HG03097 (cell line): ENCODE measurements around the gene PROS1.
"Not testable (repeated sequence)": the region's sequence is repeated elsewhere in the genome, so short reads cannot be mapped to it uniquely, and the experiment has no call there.

Experiments
- ATAC-seq: cut with Tn5 transposase; IDR thresholded peaks from one replicate; pipeline ENCODE4 v1.9.1; 2021; ENCODE audit not compliant: unreplicated experiment, low FRiP score

The PROS1 gene

DNA sequence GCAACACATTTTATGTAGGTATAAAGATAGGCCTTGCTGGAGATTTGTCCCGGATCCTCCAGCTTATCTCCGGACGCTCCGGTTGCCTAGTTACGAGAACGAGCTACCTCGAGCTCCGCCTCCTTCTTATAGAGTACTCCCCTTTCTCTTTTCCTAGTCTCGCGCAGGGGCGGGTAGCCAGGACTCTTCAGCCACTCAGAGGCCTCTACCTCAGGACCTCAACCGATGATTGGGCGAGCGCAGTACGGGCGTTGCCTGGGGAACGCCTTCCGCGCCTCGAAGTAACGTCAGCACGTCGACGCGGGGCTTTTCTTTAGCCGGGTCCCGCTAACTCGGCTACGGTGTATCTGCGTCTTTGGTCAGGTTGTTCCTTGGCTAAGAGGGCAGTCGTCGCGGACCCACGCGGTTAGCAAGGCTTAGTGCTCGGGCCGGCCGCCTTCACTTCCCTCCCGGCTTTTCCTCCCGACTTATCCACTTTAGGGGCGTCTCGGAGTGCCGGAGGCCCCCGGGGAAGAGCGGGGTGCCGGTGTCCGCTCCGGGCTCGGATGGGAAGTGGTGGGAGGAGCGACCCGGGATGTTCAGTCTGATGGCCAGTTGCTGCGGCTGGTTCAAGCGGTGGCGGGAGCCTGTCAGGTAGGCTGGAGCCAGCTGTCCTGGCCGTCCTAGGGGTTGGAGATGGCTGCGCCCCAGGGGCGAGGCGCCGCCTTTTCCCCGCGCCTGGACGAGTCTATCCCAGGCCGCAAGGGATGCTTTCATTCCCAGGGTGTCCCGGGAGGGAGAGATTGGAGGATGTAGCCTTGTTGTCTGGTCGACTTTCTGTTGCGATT lies 6.4 kb upstream of the PROS1 start, which contains the start of gene ARL13B:
TSS of gene ARL13B (plus strand) at position 306 of the 827 bp plus-strand sequence. CDS start at position 575, 269 bp downstream.
- peak; percentile 100 for ATAC-seq

DNA sequence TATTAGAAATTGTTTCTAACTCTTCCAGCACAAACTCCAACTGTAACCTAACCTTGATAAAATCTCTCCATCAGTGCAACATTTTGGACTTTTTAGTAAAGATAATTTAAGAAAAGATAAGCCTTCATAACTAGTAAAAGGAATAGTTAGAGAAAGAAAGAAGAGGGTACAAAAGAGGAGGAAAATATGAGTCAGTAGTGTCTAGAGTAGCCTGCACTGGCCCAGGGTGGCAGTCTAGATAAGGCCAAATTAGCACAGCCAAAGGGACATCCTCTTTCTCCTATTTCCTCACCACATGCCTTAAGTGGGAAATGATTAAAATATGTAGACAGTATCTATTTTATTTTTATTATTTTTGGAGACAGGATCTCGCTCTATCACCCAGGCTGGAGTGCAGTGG lies 3.7 kb downstream of the PROS1 start:
- no peak for ATAC-seq

DNA sequence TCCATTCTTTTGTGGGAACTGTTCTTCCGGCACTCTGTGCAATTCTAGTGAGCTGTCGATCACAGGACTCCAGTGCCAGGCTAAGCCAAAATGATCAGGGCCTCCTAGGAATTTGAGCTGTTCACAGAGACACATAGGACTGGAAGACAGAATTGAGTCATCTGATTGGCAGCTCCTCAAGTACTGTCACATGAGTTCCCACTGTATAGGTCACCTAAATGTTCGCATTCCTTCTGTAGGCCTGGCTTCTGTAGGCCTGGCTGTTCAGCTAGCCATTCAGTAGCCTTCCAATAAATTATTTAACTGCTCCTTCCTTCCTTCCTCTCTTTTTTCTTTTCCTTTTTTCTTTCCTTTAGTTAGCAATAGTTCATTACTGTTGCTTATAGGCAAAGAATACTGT lies 4.3 kb downstream of the PROS1 start:
- no peak for ATAC-seq

DNA sequence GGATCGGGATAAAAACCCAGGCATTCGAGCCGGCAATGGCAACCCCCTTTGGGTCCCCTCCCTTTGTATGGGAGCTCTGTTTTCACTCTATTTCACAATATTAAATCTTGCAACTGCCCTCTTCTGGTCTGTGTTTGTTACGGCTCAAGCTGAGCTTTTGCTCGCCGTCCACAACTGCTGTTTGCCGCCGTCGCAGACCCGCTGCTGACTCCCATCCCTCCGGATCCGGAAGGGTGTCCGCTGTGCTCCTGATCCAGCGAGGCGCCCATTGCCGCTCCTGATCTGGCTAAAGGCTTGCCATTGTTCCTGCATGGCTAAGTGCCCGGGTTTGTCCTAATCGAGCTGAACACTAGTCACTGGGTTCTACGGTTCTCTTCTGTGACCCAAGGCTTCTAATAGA lies 8.6 kb downstream of the PROS1 start:
- not testable (repeated sequence) for ATAC-seq

DNA sequence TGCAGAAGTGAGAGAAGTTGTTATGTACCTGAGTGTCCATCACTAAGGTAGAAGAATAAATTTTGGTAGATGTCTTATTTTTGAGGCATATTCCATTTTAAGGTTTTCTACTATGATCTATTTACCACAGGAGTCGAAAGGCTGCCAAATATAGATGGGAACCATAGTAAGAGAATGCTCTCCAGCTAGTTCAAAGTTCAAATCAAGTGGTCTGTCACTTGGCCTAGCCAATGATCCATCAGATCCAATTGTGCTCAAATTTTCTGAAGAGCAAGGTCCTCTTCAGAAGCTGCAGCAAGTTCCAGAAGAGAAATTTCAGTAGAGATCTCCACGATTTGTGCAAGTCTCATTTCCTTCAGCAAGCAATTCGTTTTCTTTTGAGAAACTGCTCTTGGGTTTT lies 10.9 kb downstream of the PROS1 start:
- no peak for ATAC-seq

DNA sequence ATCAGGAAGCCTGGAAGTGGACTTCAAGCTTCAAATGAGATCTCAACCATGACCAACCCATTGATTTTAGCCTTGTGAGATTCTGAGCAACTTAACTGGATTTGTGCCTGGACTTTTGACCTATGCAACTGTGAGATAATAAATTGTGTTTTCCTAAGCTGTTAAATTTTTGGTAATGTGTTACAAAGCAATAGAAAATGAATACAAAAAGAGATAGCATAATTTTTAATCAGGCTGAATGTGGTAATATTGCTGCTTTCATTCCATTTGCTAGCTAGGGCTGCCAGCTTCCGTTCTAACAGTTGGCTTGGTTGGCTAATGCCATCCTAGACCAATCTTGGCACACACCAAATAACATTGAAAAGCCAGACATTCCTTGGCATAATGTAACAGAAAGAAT lies 12.2 kb downstream of the PROS1 start:
- ATAC-seq = no peak

DNA sequence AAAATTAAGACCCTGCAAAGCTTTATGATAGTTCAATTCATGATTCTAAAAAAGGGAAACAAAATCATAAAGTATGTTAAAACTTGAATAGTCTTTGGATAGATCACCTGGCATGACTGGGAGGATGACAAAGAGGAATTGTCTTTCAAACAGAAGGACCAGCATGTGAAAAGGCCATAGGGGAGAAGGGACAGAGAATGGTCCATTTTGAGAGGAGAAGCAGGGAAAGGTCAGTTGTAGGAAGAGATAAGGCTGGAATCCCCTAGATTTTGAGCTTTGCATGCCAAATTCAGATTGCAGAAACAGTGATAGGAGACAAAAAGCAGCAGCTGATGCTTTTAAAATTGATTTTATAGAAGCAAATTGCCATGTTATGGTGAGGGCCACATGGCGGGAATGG lies 12.7 kb downstream of the PROS1 start:
- no peak for ATAC-seq

DNA sequence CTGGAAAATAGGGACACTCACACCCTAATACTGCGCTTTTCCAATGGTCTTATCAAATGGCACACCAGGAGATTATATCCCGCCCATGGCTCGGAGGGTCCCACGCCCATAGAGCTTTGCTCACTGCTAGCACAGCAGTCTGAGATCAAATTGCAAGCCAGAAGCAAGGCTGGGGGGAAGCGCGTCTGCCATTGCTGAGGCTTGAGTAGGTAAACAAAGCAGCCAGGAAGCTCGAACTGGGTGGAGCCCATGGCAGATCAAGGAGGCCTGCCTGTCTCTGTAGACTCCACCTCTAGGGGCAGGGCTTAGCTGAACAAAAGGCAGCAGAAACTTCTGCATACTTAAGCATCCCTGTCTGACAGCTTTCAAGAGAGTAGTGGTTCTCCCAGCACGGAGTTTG lies 23.7 kb downstream of the PROS1 start:
- ATAC-seq = not testable (repeated sequence)

DNA sequence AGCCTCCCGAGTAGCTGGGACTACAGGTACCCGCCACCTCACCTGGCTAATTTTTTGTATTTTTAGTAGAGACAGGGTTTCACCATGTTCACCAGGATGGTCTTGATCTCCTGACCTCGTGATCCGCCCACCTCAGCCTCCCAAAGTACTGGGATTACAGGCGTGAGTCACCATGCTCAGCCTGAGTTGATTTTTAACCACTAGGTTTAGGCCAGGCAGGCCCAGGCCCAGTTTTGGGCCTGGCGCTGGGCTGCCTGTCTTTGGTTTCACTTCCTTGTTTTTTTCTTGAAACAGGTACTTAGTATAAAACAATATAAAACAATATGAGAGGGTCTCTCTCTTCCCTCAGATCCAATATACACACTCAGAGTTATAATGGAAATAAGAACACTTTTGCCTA lies 36.2 kb downstream of the PROS1 start:
- not testable (repeated sequence) for ATAC-seq

DNA sequence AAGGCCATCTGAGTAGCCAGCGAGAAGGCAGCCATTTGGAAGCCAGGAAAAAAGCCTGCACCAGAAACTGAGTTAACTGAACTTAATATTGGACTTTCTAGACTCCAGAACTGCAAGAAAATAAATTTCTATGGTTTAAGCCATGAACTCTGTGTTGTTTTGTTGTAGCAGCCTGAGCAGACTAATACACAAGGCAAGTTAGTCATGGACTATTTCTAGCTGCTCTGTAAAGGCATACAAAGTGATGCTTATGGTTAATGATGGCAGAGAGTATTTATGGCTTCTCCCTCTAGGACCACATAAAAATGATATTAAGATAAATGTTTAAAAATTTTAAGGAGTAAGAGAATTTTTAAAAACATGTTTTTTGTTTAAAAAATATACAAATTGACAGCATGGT lies 37.1 kb downstream of the PROS1 start:
- ATAC-seq = no peak

DNA sequence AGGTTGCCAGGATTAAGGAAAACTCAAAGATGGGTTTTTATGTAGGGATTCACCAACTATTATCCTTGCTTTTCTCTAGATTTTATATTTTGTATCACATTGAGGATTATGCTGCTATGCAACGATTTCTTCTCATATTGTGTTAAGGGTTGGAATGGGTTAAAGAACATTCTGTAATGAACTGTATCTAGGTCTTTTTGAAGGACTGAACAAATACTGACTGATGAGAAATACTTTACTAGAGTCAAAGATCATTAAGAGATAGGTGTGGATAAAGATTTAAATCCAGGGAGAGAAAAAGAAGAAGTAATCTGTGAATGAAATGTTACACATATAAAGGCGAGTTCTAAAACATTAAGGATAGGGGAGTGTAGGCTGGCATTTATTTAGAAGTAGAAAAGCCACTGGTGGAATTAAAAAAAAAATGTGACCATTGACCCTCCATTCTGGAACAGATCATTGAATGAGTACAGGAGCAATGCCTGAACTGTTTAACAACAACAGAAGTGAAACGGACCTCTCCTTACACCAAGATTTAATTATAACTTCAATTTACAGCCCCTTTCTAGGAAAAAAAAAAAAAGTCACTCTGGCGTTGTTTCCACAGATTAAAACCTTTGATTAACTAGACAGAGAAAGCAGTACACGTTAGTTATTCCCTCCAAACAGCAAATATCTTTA lies 39.2 kb downstream of the PROS1 start:
- ATAC-seq = no peak

DNA sequence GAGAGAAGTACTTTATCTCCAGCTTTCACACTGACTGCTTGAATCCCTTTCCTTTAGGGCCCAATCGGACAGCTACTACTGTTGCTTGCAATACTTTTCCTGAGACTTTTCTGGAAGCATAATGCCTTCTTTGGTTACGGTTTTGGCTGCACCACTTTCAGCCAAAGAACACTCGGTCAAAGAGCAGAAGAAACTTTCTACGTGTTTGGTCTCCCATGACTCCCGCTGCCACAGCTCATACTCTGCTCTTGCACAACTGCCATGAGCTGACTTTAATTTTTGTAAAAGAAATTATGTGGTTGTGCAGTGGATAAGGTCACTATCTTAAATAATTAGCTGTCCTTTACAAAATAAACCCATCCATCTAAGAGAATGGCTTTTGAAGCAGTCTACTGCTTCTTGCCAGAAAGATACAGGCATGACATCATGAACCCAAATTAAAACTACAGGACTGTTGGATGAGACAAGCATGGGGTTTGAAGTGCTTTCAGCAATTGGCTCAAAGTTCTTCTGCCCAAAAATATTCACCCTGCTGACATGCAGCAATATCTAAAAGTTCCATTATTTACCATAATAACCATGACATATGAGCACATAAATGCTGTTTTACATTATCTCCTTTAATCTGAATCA lies 42.0 kb downstream of the PROS1 start:
- no peak for ATAC-seq

DNA sequence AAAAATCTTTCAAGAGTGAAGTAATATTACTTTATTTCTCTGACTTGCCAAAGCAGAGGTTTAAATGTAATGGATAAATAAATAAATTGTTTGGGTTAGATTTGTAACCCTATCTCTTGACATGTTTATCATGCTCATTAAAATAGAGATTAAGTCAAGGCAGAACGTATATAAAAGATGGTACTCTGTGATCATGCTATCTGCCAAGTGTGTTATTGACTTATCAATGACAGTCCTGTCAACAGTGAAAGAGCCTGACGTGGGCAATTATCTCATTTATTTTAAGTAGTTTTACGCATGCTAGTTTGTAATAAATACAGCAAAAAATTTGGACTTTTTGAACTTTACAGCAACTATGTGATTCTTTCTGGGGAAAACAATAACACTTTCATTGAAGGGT lies 43.7 kb downstream of the PROS1 start:
- no peak for ATAC-seq

DNA sequence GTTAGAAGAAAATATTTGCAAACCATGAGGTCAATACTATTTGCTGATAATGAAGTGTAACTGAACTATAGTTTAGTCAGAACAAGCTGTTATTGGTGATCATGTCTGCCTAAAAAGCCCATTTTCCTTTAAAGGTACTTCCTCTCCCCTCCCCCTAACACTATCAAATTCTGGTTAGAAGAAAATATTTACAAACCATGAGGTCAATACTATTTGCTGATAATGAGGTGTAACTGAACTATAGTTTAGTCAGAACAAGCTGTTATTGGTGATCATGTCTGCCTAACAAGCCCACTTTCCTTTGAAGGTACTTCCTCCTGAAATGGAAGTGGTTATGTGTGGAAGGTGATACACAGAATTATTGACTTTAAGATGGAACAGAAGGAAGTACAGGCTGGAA lies 46.9 kb downstream of the PROS1 start:
- no peak for ATAC-seq

DNA sequence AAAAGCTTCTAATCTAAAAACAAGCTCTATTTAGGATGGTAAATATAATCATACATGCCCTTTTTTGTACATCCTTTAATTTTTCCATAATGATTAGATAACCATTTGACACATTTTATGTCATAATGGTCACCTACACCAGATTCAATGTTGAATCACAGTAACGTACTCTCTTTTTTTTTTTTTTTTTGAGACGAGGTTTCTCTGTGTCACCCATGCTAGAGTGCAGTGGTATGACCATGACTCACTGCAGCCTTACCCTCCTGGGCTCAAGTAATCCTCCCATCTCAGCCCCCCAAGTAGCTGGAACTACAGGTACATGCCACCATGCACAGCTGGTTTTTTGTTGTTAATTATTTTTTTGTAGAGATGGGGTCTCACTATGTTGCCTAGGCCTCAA lies 49.2 kb downstream of the PROS1 start:
- no peak for ATAC-seq

DNA sequence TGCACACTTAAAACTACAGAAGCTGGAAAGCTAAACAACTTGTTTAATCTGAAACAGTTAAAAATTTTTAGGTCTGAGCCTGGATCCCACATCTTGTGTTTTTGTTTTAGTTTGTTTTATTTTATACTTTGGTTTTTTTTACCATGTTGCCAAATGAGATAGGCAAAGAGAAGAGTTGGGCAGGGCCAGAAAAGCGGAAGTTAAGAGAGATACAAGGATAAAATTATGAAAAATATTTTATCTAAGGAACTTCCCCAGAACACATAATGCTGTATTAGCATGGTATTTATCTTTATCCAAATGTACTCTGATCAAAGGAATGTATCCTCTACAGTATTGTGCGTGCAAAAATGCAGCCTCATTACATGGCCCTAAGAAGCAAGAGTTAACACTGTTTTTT lies 50.7 kb downstream of the PROS1 start:
- ATAC-seq = no peak

DNA sequence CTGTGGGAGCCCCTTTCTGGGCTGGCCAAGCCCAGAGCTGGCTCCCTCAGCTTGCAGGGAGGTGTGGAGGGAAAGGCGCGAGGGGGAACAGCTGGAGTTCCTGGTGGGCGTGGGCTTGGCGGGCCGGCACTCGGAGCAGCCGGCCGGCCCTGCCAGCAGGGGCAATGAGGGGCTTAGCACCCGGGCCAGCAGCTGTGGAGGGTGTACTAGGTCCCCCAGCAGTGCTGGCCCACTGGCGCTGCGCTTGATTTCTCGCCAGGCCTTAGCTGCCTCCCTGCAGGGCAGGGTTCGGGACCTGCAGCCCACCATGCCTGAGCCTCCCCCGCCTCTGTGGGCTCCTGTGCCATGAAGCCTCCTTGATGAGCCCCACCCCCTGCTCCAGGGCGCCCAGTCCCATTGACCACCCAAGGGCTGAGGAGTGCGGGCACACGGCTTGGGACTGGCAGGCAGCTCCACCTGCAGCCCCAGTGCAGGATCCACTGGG lies 56.1 kb downstream of the PROS1 start:
- not testable (repeated sequence) for ATAC-seq

DNA sequence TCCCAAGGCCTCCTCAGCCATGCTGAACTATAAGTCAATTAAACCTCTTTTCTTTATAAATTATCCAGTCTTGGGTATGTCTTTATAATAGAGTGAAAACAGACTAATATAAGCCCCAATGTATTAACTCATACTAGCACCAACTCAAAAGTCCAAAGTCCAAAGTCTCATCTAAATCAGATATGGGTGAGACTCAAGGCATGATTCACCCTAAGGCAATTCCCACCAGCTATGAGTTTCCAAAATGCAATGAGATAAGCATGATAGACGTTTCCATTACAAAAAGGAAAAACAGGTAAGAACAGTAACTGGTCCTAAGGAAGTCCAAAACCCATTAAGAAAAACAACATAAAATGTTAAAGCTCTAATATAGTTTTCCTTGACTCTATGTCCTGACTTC lies 60.1 kb downstream of the PROS1 start:
- ATAC-seq = not testable (repeated sequence)

DNA sequence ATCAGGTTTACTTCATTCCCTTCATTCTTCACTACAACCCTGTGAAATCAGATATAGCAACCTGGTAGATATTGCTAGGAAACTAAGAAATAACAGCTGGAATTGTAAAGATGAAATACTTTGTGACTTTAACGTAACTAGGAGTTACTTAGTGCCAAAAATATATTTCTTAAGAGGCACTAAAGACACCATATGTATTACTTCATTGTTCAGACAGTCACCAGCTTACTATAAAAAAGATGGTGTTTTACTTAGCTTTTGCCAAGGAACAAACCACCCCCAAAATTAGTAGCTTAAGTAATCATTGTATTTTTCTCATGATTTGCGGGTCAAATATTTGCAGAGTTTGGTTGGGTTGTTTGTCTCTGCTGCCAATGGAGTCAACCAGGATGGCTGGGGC lies 62.5 kb downstream of the PROS1 start:
- no peak for ATAC-seq

DNA sequence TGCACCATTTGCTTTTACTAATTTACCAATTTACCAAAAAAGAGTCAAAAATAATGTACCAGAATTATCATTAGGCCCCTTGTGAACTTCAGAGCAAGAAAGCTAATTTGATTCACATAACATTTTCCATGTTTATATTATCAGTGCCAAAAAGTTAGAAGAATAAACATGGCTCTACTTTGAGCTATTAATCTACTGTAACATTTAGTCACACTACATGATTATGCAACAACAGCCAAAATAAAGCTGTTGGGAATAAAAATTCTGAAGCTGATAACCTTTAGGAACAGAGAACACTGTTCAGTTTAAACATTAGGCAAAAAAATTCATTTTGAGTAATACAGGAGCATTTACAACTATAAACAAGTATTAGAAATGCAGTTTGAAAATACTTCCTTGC lies 63.6 kb downstream of the PROS1 start:
- ATAC-seq = no peak

DNA sequence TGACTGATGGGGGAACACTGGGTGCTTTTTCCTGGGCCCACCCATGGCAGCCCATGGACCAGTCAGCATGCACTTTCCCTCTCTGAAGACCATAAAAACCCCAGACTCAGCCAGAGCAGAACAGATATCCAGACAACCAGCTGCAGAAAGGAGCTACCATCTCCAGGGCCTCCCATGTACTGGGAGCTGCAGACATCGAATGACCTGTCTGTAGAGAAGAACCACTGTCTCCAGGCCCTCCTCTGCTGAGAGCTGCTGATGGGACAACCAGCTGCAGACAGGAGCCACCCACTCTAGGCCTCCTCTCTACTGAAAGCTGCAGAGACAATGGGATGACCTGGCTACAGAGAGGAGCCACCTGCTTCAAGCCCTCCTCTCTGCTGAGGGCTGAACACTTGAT lies 66.6 kb downstream of the PROS1 start:
- no peak for ATAC-seq
